Cardiac fibroblast (primary cell): ENCODE measurements around the gene C7orf57.

Source experiments
- DNase-seq, 2 donors: peaks; one replicate each; pipeline versions ENCODE4 v3.0.0 to v3.0.0-alpha.2; 2010; ENCODE audit warnings: low read depth in 2 of 2
- H3K4me3 ChIP-seq, 2 donors: replicated peaks in 1 of 2; 1 replicate in 1 of 2; 2 replicates in 1 of 2; pipeline ENCODE4 v1.5.1; 2011; ENCODE audit warnings: low read depth in 2 of 2, low read length in 2 of 2, mild to moderate bottlenecking in 2 of 2, moderate library complexity in 1 of 2
- CTCF ChIP-seq: IDR thresholded peaks from one replicate; pipeline ENCODE4 v1.5.1; 2011; ENCODE audit warnings: low read depth, mild to moderate bottlenecking, low read length, inconsistent platforms

The C7orf57 gene

GRCh38 chr7:48031111-48031510 lies 4.2 kb upstream of the C7orf57 start:
- no peak for DNase-seq
- H3K4me3 ChIP-seq: no peak overlapping the region
- TF ChIP-seq CTCF: no peak

GRCh38 chr7:48033922-48034321 lies 1.4 kb upstream of the C7orf57 start:
- TF ChIP-seq CTCF: no peak
- DNase-seq: peak in 1 of 2 donors; percentile 45
- H3K4me3 ChIP-seq: no peak overlapping the region

GRCh38 chr7:48035967-48036478 lies 680 bp downstream of the C7orf57 start:
- no peak for TF ChIP-seq CTCF
- peak; percentile 31 to 49 for DNase-seq

GRCh38 chr7:48038815-48039506 lies 3.6 kb downstream of the C7orf57 start:
- TF ChIP-seq CTCF: no peak
- DNase-seq: no peak
- H3K4me3 ChIP-seq: no peak overlapping the region

More at GRCh38 chr7:48035967-48036478, 680 bp downstream of the C7orf57 start:
- H3K4me3 ChIP-seq: peak overlapping the region; percentile 48 to 65

GRCh38 chr7:48040944-48041652 lies 5.8 kb downstream of the C7orf57 start:
- DNase-seq: no peak
- H3K4me3 ChIP-seq: no peak overlapping the region
- no peak for TF ChIP-seq CTCF

- H3K4me3 ChIP-seq: no peak overlapping the region
- DNase-seq: peak; percentile 40 to 73
- TF ChIP-seq CTCF: no peak
Observed at GRCh38 chr7:48041653-48041970, 6.3 kb downstream of the C7orf57 start.
